ENCODE measurements around the gene FGF1.
A peak's percentile ranks its signal among the peaks of the same experiment; 100 is the strongest.

Gene FGF1

GRCh38 chr5:142597546-142598337 lies 88.1 kb downstream of the FGF1 start:
- no peak for DNase-seq (ENCODE audit: low spot score)

DNA sequence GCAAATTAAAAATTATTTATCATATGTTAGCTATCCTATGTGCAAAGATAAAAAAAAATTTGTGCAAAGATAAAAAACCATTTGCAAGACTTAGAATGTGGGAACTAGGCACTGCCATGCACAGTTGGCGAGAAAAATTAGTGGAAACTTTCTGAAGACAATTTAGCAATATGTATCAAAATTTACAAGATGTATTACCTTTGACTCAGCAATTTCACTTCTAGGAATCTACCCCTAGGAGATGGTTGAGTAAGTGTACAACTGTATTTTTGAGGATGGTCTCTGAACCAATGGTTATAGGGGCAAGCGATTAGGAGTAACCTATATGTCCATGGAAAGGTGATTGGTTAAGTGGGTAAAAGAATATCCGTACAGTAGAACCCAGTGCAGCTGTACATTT lies 88.9 kb downstream of the FGF1 start:
- TF ChIP-seq, protein P1, sequence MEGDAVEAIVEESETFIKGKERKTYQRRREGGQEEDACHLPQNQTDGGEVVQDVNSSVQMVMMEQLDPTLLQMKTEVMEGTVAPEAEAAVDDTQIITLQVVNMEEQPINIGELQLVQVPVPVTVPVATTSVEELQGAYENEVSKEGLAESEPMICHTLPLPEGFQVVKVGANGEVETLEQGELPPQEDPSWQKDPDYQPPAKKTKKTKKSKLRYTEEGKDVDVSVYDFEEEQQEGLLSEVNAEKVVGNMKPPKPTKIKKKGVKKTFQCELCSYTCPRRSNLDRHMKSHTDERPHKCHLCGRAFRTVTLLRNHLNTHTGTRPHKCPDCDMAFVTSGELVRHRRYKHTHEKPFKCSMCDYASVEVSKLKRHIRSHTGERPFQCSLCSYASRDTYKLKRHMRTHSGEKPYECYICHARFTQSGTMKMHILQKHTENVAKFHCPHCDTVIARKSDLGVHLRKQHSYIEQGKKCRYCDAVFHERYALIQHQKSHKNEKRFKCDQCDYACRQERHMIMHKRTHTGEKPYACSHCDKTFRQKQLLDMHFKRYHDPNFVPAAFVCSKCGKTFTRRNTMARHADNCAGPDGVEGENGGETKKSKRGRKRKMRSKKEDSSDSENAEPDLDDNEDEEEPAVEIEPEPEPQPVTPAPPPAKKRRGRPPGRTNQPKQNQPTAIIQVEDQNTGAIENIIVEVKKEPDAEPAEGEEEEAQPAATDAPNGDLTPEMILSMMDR (IDR thresholded peaks at IDR 0.05; ENCODE audit: extremely low read depth, insufficient read depth, missing control alignments), result no peak
- DNase-seq (ENCODE audit: low spot score), result no peak
- in situ Hi-C loops (cut with MboI; ENCODE audit: low pct_unique_long_range_greater_than_20kb, low sequenced_read_pairs, unreplicated experiment), result no loop called here

More at GRCh38 chr5:142597546-142598337, 88.1 kb downstream of the FGF1 start:
- in situ Hi-C loops (cut with MboI; ENCODE audit: low pct_unique_long_range_greater_than_20kb, low sequenced_read_pairs, unreplicated experiment), result no loop called here
- TF ChIP-seq, protein P1 (IDR thresholded peaks at IDR 0.05; ENCODE audit: extremely low read depth, insufficient read depth, missing control alignments), result no peak

GRCh38 chr5:142592365-142592764 lies 93.5 kb downstream of the FGF1 start:
- no peak for DNase-seq (ENCODE audit: low spot score)
- TF ChIP-seq, protein P1 (IDR thresholded peaks at IDR 0.05; ENCODE audit: extremely low read depth, insufficient read depth, missing control alignments), result no peak
- in situ Hi-C loops (cut with MboI; ENCODE audit: low pct_unique_long_range_greater_than_20kb, low sequenced_read_pairs, unreplicated experiment), result no loop called here

GRCh38 chr5:142590451-142591231 lies 95.2 kb downstream of the FGF1 start:
- DNase-seq (ENCODE audit: low spot score), result no peak
- in situ Hi-C loops (cut with MboI; ENCODE audit: low pct_unique_long_range_greater_than_20kb, low sequenced_read_pairs, unreplicated experiment), result no loop called here

DNA sequence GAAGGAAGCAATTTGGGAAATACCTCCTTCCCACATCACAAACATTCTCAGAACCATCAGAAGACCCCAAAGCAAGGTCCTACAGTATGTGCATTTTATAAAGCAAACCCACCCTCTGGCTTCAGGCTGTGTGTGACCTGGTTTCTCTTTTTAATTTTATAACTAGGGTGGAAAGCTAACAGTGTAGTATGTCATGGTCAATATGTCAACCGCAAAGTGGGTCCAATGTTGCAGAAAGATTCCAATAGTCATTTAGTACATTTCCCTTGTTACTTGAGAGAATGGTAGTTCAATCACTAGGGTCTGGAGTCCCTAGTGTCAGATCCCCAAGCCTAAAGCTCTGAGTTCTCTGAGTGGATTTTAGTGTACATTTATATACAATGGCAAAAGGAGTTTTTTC lies 96.2 kb downstream of the FGF1 start:
- no peak for DNase-seq (ENCODE audit: low spot score)
- in situ Hi-C loops (cut with MboI; ENCODE audit: low pct_unique_long_range_greater_than_20kb, low sequenced_read_pairs, unreplicated experiment), result no loop called here
- TF ChIP-seq, protein P1 (IDR thresholded peaks at IDR 0.05; ENCODE audit: extremely low read depth, insufficient read depth, missing control alignments), result no peak

More at GRCh38 chr5:142590451-142591231, 95.2 kb downstream of the FGF1 start:
- TF ChIP-seq, protein P1 (IDR thresholded peaks at IDR 0.05; ENCODE audit: extremely low read depth, insufficient read depth, missing control alignments), result no peak

- in situ Hi-C loops (cut with MboI; ENCODE audit: low pct_unique_long_range_greater_than_20kb, low sequenced_read_pairs, unreplicated experiment), result no loop called here
- TF ChIP-seq, protein P1 (IDR thresholded peaks at IDR 0.05; ENCODE audit: extremely low read depth, insufficient read depth, missing control alignments), result peak; percentile 47
- DNase-seq (ENCODE audit: low spot score), result no peak
Observed at GRCh38 chr5:142587354-142587965, 98.4 kb downstream of the FGF1 start.
